WTC11 (cell line): ENCODE measurements around the gene GABARAPL1. TPM values are rescaled to one million over a fixed set of nuclear protein-coding genes. Genes with fewer than 3 reads are reported as not detected.

ENCODE experiments used
- ATAC-seq: fragments of 200-7000 bp; cut with Tn5 transposase; 2 replicates; pipeline ENCODE4 v1.10.0; 2021; ENCODE audit warnings: mild to moderate bottlenecking, moderate library complexity
- CTCF ChIA-PET: fragments of 300-600 bp; sonication (Branson Sonifier 250); formaldehyde crosslinking; loops from one replicate; lab custom pipeline; 2021; ENCODE audit warnings: antibody characterized with exemption; lab: Charles Lee
- POLR2A ChIA-PET: fragments of 350-600 bp; sonication (Branson Sonifier 250); formaldehyde crosslinking; loops from one replicate; lab custom pipeline; 2021; ENCODE audit warnings: antibody characterized with exemption; lab: Charles Lee
- DNase-seq: peaks from one replicate; pipeline ENCODE4 v3.0.0; 2021; ENCODE audit warnings: low spot score
- H3K27ac Mint-ChIP-seq: 2 replicates; pipeline ENCODE4 v1.8.0; 2021; ENCODE audit warnings: mixed read lengths
- H3K27me3 Mint-ChIP-seq: 2 replicates; pipeline ENCODE4 v1.8.0; 2021; ENCODE audit warnings: low read depth, mild to moderate bottlenecking, moderate library complexity, mixed read lengths
- H3K36me3 Mint-ChIP-seq: 2 replicates; pipeline ENCODE4 v1.8.0; 2021; ENCODE audit warnings: mixed read lengths
- H3K4me1 Mint-ChIP-seq: 2 replicates; pipeline ENCODE4 v1.8.0; 2022; ENCODE audit warnings: mixed read lengths
- H3K4me3 Mint-ChIP-seq: 2 replicates; pipeline ENCODE4 v1.8.0; 2021; ENCODE audit warnings: mild to moderate bottlenecking, moderate library complexity, mixed read lengths
- H3K9me3 Mint-ChIP-seq: 2 replicates; pipeline ENCODE4 v1.8.0; 2021; ENCODE audit warnings: mixed read lengths
- ATF1 ChIP-seq: sonication (generic); formaldehyde crosslinking; IDR thresholded peaks from 2 replicates; pipeline ENCODE4 v1.8.1; 2023; ENCODE audit warnings: mild to moderate bottlenecking, moderate library complexity, missing genetic modification reagents
- JUN ChIP-seq: sonication (generic); formaldehyde crosslinking; IDR thresholded peaks from 2 replicates; pipeline ENCODE4 v1.8.0; 2023; ENCODE audit warnings: mild to moderate bottlenecking, missing genetic modification reagents
- MLX ChIP-seq: sonication (generic); formaldehyde crosslinking; IDR thresholded peaks from 2 replicates; pipeline ENCODE4 v1.8.1; 2023; ENCODE audit warnings: mild to moderate bottlenecking, missing genetic modification reagents, moderate library complexity
- MYBL2 ChIP-seq: sonication (generic); formaldehyde crosslinking; IDR thresholded peaks from 2 replicates; pipeline ENCODE4 v1.8.1; 2023; ENCODE audit warnings: mild to moderate bottlenecking, moderate library complexity, missing genetic modification reagents
- TEAD1 ChIP-seq: sonication (generic); formaldehyde crosslinking; IDR thresholded peaks from 2 replicates; pipeline ENCODE4 v1.8.0; 2022; ENCODE audit warnings: mild to moderate bottlenecking, missing genetic modification reagents
- TP53 ChIP-seq: sonication (generic); formaldehyde crosslinking; IDR thresholded peaks from 2 replicates; pipeline ENCODE4 v1.8.1; 2023; ENCODE audit warnings: mild to moderate bottlenecking, missing genetic modification reagents
- ZNF219 ChIP-seq: sonication (generic); formaldehyde crosslinking; IDR thresholded peaks from 2 replicates; pipeline ENCODE4 v1.8.0; 2023; ENCODE audit warnings: missing genetic modification reagents, mild to moderate bottlenecking, borderline replicate concordance
- ZNF263 ChIP-seq: sonication (generic); formaldehyde crosslinking; IDR thresholded peaks from 2 replicates; pipeline ENCODE4 v1.8.1; 2022; ENCODE audit warnings: low read depth, mild to moderate bottlenecking, moderate library complexity, missing genetic modification reagents
- ZNF416 ChIP-seq: fragments of 250-450 bp; sonication (Bioruptor Pico); IDR thresholded peaks from 2 replicates; pipeline ENCODE4 v1.9.0; 2021; ENCODE audit warnings: mild to moderate bottlenecking, inconsistent platforms
- ZNF512 ChIP-seq: sonication (generic); formaldehyde crosslinking; IDR thresholded peaks from 2 replicates; pipeline ENCODE4 v1.8.1; 2022; ENCODE audit warnings: missing genetic modification reagents, borderline replicate concordance
- ZSCAN18 ChIP-seq: fragments of 250-450 bp; sonication (Bioruptor Pico); IDR thresholded peaks from 2 replicates; pipeline ENCODE4 v2.1.2; 2022; ENCODE audit warnings: mild to moderate bottlenecking, moderate library complexity
- total RNA-seq: library from RNA; stranded (reverse); gene quantifications from 3 replicates; pipeline ENCODE4 v1.2.3, GENCODE V29; 2021
- TF ChIP-seq, protein P1 (sequence below): sonication (generic); formaldehyde crosslinking; conservative IDR thresholded peaks from 2 replicates; pipeline ENCODE4 v1.8.1; 2023; ENCODE audit warnings: mild to moderate bottlenecking, low read depth, missing genetic modification reagents, moderate library complexity
- TF ChIP-seq, protein P2 (sequence below): sonication (generic); formaldehyde crosslinking; IDR thresholded peaks from 2 replicates; pipeline ENCODE4 v1.8.0; 2022; ENCODE audit warnings: mild to moderate bottlenecking, missing genetic modification reagents
- TF ChIP-seq, protein P3 (sequence below): sonication (generic); formaldehyde crosslinking; IDR thresholded peaks from 2 replicates; pipeline ENCODE4 v1.8.0; 2022; ENCODE audit warnings: mild to moderate bottlenecking, missing genetic modification reagents
- TF ChIP-seq, protein P4 (sequence below): sonication (generic); formaldehyde crosslinking; IDR thresholded peaks from 2 replicates; pipeline ENCODE4 v1.8.1; 2023; ENCODE audit warnings: mild to moderate bottlenecking, missing genetic modification reagents, borderline replicate concordance
- TF ChIP-seq, protein P5 (sequence below): sonication (generic); formaldehyde crosslinking; IDR thresholded peaks from 2 replicates; pipeline ENCODE4 v1.8.1; 2023; ENCODE audit warnings: mild to moderate bottlenecking, missing genetic modification reagents
- TF ChIP-seq, protein P6 (sequence below): fragments of 250-450 bp; sonication (Bioruptor Pico); IDR thresholded peaks from 2 replicates; pipeline ENCODE4 v1.9.0; 2021; ENCODE audit warnings: mild to moderate bottlenecking

GABARAPL1 gene
- total RNA-seq, 1 experiment from 2014 or later: 85.2 TPM

GRCh38 chr12:10241290-10241689 lies 28.6 kb downstream of the GABARAPL1 start:
- POLR2A ChIA-PET: no interaction called here
- ATAC-seq: no peak
- no peak for DNase-seq
- Mint-ChIP-seq H3K27ac (no peak overlapping the region), H3K36me3 (peaks cover 9% of the 10 kb centered on the region), H3K9me3 (peaks cover 12% of the 10 kb centered on the region), H3K4me3 (no peak overlapping the region), H3K27me3 (no peaks in the 10 kb centered on the region; the same call in 1 of the 2 replicates), H3K4me1 (peaks cover 18% of the 10 kb centered on the region)
- TF ChIP-seq MLX (CRISPR knock-in tag) (no peak), ZNF416 (no peak), ZSCAN18 (no peak)
- CTCF ChIA-PET: no interaction called here

DNA sequence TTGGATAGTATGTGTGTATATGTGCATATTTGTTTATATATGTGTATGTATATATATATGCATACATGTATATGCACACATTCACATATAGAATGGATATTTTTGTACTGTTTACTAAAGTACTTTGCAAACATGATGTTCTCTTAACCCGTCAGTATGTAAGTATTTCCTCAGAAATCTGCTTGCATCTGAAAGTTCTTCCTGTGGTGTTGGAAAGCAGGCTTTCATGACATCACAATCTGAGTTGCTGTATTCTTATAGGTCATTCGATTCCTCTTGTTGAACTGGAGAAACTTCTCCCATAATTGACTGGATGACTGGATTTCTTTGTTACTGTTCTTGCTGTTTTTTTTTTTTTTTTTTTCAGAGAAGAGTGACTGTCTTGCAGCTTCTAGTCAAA lies 29.1 kb downstream of the GABARAPL1 start:
- H3K36me3 Mint-ChIP-seq: peaks cover 8% of the 10 kb centered on the region
- no peak overlapping the region for H3K27ac Mint-ChIP-seq

GRCh38 chr12:10242539-10242938 lies 29.9 kb downstream of the GABARAPL1 start:
- Mint-ChIP-seq H3K4me1 (peaks cover 18% of the 10 kb centered on the region), H3K36me3 (no peaks in the 10 kb centered on the region; the same call in 1 of the 2 replicates), H3K9me3 (no peaks in the 10 kb centered on the region), H3K27me3 (no peaks in the 10 kb centered on the region; the same call in 1 of the 2 replicates), H3K4me3 (no peak overlapping the region), H3K27ac (no peak overlapping the region)
- DNase-seq: no peak
- no peak for ATAC-seq
- ChIA-PET POLR2A (no interaction called here), CTCF (no interaction called here)
- TF ChIP-seq, protein P1, sequence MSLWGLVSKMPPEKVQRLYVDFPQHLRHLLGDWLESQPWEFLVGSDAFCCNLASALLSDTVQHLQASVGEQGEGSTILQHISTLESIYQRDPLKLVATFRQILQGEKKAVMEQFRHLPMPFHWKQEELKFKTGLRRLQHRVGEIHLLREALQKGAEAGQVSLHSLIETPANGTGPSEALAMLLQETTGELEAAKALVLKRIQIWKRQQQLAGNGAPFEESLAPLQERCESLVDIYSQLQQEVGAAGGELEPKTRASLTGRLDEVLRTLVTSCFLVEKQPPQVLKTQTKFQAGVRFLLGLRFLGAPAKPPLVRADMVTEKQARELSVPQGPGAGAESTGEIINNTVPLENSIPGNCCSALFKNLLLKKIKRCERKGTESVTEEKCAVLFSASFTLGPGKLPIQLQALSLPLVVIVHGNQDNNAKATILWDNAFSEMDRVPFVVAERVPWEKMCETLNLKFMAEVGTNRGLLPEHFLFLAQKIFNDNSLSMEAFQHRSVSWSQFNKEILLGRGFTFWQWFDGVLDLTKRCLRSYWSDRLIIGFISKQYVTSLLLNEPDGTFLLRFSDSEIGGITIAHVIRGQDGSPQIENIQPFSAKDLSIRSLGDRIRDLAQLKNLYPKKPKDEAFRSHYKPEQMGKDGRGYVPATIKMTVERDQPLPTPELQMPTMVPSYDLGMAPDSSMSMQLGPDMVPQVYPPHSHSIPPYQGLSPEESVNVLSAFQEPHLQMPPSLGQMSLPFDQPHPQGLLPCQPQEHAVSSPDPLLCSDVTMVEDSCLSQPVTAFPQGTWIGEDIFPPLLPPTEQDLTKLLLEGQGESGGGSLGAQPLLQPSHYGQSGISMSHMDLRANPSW (CRISPR knock-in tag): no peak
- TF ChIP-seq ZNF512 (CRISPR knock-in tag): no peak
- no peak for TF ChIP-seq MYBL2 (CRISPR knock-in tag)
- TF ChIP-seq, protein P2, sequence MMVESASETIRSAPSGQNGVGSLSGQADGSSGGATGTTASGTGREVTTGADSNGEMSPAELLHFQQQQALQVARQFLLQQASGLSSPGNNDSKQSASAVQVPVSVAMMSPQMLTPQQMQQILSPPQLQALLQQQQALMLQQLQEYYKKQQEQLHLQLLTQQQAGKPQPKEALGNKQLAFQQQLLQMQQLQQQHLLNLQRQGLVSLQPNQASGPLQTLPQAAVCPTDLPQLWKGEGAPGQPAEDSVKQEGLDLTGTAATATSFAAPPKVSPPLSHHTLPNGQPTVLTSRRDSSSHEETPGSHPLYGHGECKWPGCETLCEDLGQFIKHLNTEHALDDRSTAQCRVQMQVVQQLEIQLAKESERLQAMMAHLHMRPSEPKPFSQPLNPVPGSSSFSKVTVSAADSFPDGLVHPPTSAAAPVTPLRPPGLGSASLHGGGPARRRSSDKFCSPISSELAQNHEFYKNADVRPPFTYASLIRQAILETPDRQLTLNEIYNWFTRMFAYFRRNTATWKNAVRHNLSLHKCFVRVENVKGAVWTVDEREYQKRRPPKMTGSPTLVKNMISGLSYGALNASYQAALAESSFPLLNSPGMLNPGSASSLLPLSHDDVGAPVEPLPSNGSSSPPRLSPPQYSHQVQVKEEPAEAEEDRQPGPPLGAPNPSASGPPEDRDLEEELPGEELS: no peak
- TF ChIP-seq ZNF219 (CRISPR knock-in tag): no peak
- TF ChIP-seq, protein P3, sequence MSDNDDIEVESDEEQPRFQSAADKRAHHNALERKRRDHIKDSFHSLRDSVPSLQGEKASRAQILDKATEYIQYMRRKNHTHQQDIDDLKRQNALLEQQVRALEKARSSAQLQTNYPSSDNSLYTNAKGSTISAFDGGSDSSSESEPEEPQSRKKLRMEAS (CRISPR knock-in tag): no peak
- no peak for TF ChIP-seq TP53 (CRISPR knock-in tag)
- TF ChIP-seq TEAD1 (CRISPR knock-in tag): no peak
- TF ChIP-seq JUN: no peak
- TF ChIP-seq, protein P4, sequence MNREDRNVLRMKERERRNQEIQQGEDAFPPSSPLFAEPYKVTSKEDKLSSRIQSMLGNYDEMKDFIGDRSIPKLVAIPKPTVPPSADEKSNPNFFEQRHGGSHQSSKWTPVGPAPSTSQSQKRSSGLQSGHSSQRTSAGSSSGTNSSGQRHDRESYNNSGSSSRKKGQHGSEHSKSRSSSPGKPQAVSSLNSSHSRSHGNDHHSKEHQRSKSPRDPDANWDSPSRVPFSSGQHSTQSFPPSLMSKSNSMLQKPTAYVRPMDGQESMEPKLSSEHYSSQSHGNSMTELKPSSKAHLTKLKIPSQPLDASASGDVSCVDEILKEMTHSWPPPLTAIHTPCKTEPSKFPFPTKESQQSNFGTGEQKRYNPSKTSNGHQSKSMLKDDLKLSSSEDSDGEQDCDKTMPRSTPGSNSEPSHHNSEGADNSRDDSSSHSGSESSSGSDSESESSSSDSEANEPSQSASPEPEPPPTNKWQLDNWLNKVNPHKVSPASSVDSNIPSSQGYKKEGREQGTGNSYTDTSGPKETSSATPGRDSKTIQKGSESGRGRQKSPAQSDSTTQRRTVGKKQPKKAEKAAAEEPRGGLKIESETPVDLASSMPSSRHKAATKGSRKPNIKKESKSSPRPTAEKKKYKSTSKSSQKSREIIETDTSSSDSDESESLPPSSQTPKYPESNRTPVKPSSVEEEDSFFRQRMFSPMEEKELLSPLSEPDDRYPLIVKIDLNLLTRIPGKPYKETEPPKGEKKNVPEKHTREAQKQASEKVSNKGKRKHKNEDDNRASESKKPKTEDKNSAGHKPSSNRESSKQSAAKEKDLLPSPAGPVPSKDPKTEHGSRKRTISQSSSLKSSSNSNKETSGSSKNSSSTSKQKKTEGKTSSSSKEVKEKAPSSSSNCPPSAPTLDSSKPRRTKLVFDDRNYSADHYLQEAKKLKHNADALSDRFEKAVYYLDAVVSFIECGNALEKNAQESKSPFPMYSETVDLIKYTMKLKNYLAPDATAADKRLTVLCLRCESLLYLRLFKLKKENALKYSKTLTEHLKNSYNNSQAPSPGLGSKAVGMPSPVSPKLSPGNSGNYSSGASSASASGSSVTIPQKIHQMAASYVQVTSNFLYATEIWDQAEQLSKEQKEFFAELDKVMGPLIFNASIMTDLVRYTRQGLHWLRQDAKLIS (CRISPR knock-in tag): no peak
- TF ChIP-seq, protein P5, sequence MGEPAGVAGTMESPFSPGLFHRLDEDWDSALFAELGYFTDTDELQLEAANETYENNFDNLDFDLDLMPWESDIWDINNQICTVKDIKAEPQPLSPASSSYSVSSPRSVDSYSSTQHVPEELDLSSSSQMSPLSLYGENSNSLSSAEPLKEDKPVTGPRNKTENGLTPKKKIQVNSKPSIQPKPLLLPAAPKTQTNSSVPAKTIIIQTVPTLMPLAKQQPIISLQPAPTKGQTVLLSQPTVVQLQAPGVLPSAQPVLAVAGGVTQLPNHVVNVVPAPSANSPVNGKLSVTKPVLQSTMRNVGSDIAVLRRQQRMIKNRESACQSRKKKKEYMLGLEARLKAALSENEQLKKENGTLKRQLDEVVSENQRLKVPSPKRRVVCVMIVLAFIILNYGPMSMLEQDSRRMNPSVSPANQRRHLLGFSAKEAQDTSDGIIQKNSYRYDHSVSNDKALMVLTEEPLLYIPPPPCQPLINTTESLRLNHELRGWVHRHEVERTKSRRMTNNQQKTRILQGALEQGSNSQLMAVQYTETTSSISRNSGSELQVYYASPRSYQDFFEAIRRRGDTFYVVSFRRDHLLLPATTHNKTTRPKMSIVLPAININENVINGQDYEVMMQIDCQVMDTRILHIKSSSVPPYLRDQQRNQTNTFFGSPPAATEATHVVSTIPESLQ (CRISPR knock-in tag): no peak
- TF ChIP-seq ATF1: no peak

More for the DNA sequence above, 29.1 kb downstream of the GABARAPL1 start:
- no peaks in the 10 kb centered on the region; the same call in 1 of the 2 replicates for H3K27me3 Mint-ChIP-seq
- ChIA-PET CTCF (no interaction called here), POLR2A (no interaction called here)
- H3K4me1 Mint-ChIP-seq: peaks cover 18% of the 10 kb centered on the region
- H3K9me3 Mint-ChIP-seq: peaks cover 7% of the 10 kb centered on the region
- DNase-seq: no peak
- no peak for TF ChIP-seq ZNF263 (CRISPR knock-in tag)
- TF ChIP-seq, protein P6, sequence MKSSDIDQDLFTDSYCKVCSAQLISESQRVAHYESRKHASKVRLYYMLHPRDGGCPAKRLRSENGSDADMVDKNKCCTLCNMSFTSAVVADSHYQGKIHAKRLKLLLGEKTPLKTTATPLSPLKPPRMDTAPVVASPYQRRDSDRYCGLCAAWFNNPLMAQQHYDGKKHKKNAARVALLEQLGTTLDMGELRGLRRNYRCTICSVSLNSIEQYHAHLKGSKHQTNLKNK (CRISPR knock-in tag): no peak
- TF ChIP-seq, all 79 proteins: peak for 0
- no peak for ATAC-seq
- H3K4me3 Mint-ChIP-seq: no peak overlapping the region
